WTC11 (cell line): ENCODE data around the gene MMRN1. TPM values are rescaled to one million over a fixed set of nuclear protein-coding genes. Genes with fewer than 3 reads are reported as not detected.

Experiments
- ATAC-seq: fragments of 200-7000 bp; cut with Tn5 transposase; 2 replicates; pipeline ENCODE4 v1.10.0; 2021; ENCODE audit warnings: mild to moderate bottlenecking, moderate library complexity
- CTCF ChIA-PET: fragments of 300-600 bp; sonication (Branson Sonifier 250); formaldehyde crosslinking; loops from one replicate; lab custom pipeline; 2021; ENCODE audit warnings: antibody characterized with exemption; lab: Charles Lee
- POLR2A ChIA-PET: fragments of 350-600 bp; sonication (Branson Sonifier 250); formaldehyde crosslinking; loops from one replicate; lab custom pipeline; 2021; ENCODE audit warnings: antibody characterized with exemption; lab: Charles Lee
- DNase-seq: peaks from one replicate; pipeline ENCODE4 v3.0.0; 2021; ENCODE audit warnings: low spot score
- H3K27ac Mint-ChIP-seq: 2 replicates; pipeline ENCODE4 v1.8.0; 2021; ENCODE audit warnings: mixed read lengths
- H3K27me3 Mint-ChIP-seq: 2 replicates; pipeline ENCODE4 v1.8.0; 2021; ENCODE audit warnings: low read depth, mild to moderate bottlenecking, moderate library complexity, mixed read lengths
- H3K36me3 Mint-ChIP-seq: 2 replicates; pipeline ENCODE4 v1.8.0; 2021; ENCODE audit warnings: mixed read lengths
- H3K4me1 Mint-ChIP-seq: 2 replicates; pipeline ENCODE4 v1.8.0; 2022; ENCODE audit warnings: mixed read lengths
- H3K4me3 Mint-ChIP-seq: 2 replicates; pipeline ENCODE4 v1.8.0; 2021; ENCODE audit warnings: mild to moderate bottlenecking, moderate library complexity, mixed read lengths
- H3K9me3 Mint-ChIP-seq: 2 replicates; pipeline ENCODE4 v1.8.0; 2021; ENCODE audit warnings: mixed read lengths
- ATF1 ChIP-seq: sonication (generic); formaldehyde crosslinking; IDR thresholded peaks from 2 replicates; pipeline ENCODE4 v1.8.1; 2023; ENCODE audit warnings: mild to moderate bottlenecking, moderate library complexity, missing genetic modification reagents
- ATF2 ChIP-seq: sonication (generic); formaldehyde crosslinking; IDR thresholded peaks from 2 replicates; pipeline ENCODE4 v1.8.1; 2022; ENCODE audit warnings: low read depth, missing genetic modification reagents, borderline replicate concordance
- ELF4 ChIP-seq: sonication (generic); formaldehyde crosslinking; IDR thresholded peaks from 2 replicates; pipeline ENCODE4 v1.8.1; 2022; ENCODE audit warnings: low read depth, mild to moderate bottlenecking, moderate library complexity, missing genetic modification reagents
- EMX1 ChIP-seq: fragments of 250-450 bp; sonication (Bioruptor Pico); IDR thresholded peaks from 2 replicates; pipeline ENCODE4 v1.8.0; 2021; ENCODE audit warnings: mild to moderate bottlenecking
- FOXP1 ChIP-seq: sonication (generic); formaldehyde crosslinking; IDR thresholded peaks from 2 replicates; pipeline ENCODE4 v1.8.0; 2022; ENCODE audit warnings: missing genetic modification reagents, mild to moderate bottlenecking, moderate library complexity, borderline replicate concordance
- HMGA2 ChIP-seq: fragments of 250-450 bp; sonication (Bioruptor Pico); IDR thresholded peaks from 2 replicates; pipeline ENCODE4 v1.4.0; 2021; ENCODE audit warnings: mild to moderate bottlenecking, moderate library complexity
- HMGXB4 ChIP-seq: sonication (generic); formaldehyde crosslinking; IDR thresholded peaks from 2 replicates; pipeline ENCODE4 v1.8.1; 2023; ENCODE audit warnings: mild to moderate bottlenecking, moderate library complexity, missing genetic modification reagents
- IRF1 ChIP-seq: sonication (generic); formaldehyde crosslinking; IDR thresholded peaks from 2 replicates; pipeline ENCODE4 v1.8.0; 2023; ENCODE audit warnings: missing genetic modification reagents
- MLX ChIP-seq: sonication (generic); formaldehyde crosslinking; IDR thresholded peaks from 2 replicates; pipeline ENCODE4 v1.8.1; 2023; ENCODE audit warnings: mild to moderate bottlenecking, missing genetic modification reagents, moderate library complexity
- NFE2L1 ChIP-seq: sonication (generic); formaldehyde crosslinking; IDR thresholded peaks from 2 replicates; pipeline ENCODE4 v1.8.1; 2023; ENCODE audit warnings: missing genetic modification reagents
- NR1H2 ChIP-seq: sonication (generic); formaldehyde crosslinking; IDR thresholded peaks from 2 replicates; pipeline ENCODE4 v1.9.0; 2021; ENCODE audit warnings: mild to moderate bottlenecking, moderate library complexity, missing genetic modification reagents
- NR3C1 ChIP-seq: sonication (generic); formaldehyde crosslinking; conservative IDR thresholded peaks from 2 replicates; pipeline ENCODE4 v1.8.1; 2023; ENCODE audit warnings: low read depth, mild to moderate bottlenecking, missing genetic modification reagents
- PREB ChIP-seq: sonication (generic); formaldehyde crosslinking; IDR thresholded peaks from 2 replicates; pipeline ENCODE4 v1.8.1; 2022; ENCODE audit warnings: mild to moderate bottlenecking, missing genetic modification reagents, moderate library complexity, borderline replicate concordance
- RELA ChIP-seq: sonication (generic); formaldehyde crosslinking; IDR thresholded peaks from 2 replicates; pipeline ENCODE4 v1.8.1; 2022; ENCODE audit warnings: missing genetic modification reagents, mild to moderate bottlenecking, borderline replicate concordance
- RORB ChIP-seq: fragments of 250-450 bp; sonication (Bioruptor Pico); IDR thresholded peaks from 2 replicates; pipeline ENCODE4 v1.9.0; 2021; ENCODE audit warnings: mild to moderate bottlenecking
- SOX15 ChIP-seq: fragments of 250-450 bp; sonication (Bioruptor Pico); IDR thresholded peaks from 2 replicates; pipeline ENCODE4 v1.9.0; 2021; ENCODE audit warnings: mild to moderate bottlenecking
- STAT6 ChIP-seq: sonication (generic); formaldehyde crosslinking; conservative IDR thresholded peaks from 2 replicates; pipeline ENCODE4 v1.8.1; 2023; ENCODE audit warnings: mild to moderate bottlenecking, low read depth, missing genetic modification reagents, moderate library complexity
- TEAD4 ChIP-seq: sonication (generic); formaldehyde crosslinking; IDR thresholded peaks from 2 replicates; pipeline ENCODE4 v1.8.0; 2022; ENCODE audit warnings: mild to moderate bottlenecking, missing genetic modification reagents
- ZBTB43 ChIP-seq: sonication (generic); formaldehyde crosslinking; IDR thresholded peaks from 2 replicates; pipeline ENCODE4 v1.8.1; 2023; ENCODE audit warnings: mild to moderate bottlenecking, missing genetic modification reagents
- ZNF423 ChIP-seq: fragments of 250-450 bp; sonication (Bioruptor Pico); IDR thresholded peaks from 2 replicates; pipeline ENCODE4 v2.1.2; 2022; ENCODE audit warnings: mild to moderate bottlenecking, moderate library complexity
- ZNF425 ChIP-seq: fragments of 250-450 bp; sonication (Bioruptor Pico); conservative IDR thresholded peaks from 2 replicates; pipeline ENCODE4 v1.9.0; 2021; ENCODE audit warnings: mild to moderate bottlenecking
- ZSCAN18 ChIP-seq: fragments of 250-450 bp; sonication (Bioruptor Pico); IDR thresholded peaks from 2 replicates; pipeline ENCODE4 v2.1.2; 2022; ENCODE audit warnings: mild to moderate bottlenecking, moderate library complexity
- total RNA-seq: library from RNA; stranded (reverse); gene quantifications from 3 replicates; pipeline ENCODE4 v1.2.3, GENCODE V29; 2021

Gene MMRN1
- total RNA-seq, 1 experiment from 2014 or later = not detected

- ChIA-PET POLR2A (no interaction called here), CTCF (no interaction called here)
- no peaks in the 10 kb centered on the region for H3K27me3 Mint-ChIP-seq
- H3K4me3 Mint-ChIP-seq = no peak overlapping the region
- peaks cover 12% of the 10 kb centered on the region; the same call in 1 of the 2 replicates for H3K9me3 Mint-ChIP-seq
- H3K27ac Mint-ChIP-seq = no peak overlapping the region
- ATAC-seq = no peak
- DNase-seq = no peak
- no peaks in the 10 kb centered on the region for H3K36me3 Mint-ChIP-seq
- no peaks in the 10 kb centered on the region for H3K4me1 Mint-ChIP-seq
- TF ChIP-seq IRF1 (CRISPR knock-in tag) (no peak), MLX (CRISPR knock-in tag) (no peak), HMGXB4 (CRISPR knock-in tag) (no peak), ZBTB43 (no peak), RORB (CRISPR knock-in tag) (no peak), ATF2 (CRISPR knock-in tag) (no peak), NR1H2 (CRISPR knock-in tag) (no peak), ZNF425 (CRISPR knock-in tag) (no peak), TEAD4 (CRISPR knock-in tag) (no peak)
Observed at GRCh38 chr4:89863533-89863932, 31.1 kb upstream of the MMRN1 start.

- H3K27me3 Mint-ChIP-seq = no peaks in the 10 kb centered on the region
- ATAC-seq (no peak), DNase-seq (no peak)
- ChIA-PET POLR2A (no interaction called here), CTCF (interaction anchor here (1.1 to 1.6 kb wide), 3 partner anchors 23 to 237 kb away, joined by 3 to 8 read pairs (median 5); no protein-coding TSS in a partner anchor)
- H3K4me1 Mint-ChIP-seq = no peaks in the 10 kb centered on the region
- no peak overlapping the region for H3K27ac Mint-ChIP-seq
- peaks cover 8% of the 10 kb centered on the region; the same call in 1 of the 2 replicates for H3K9me3 Mint-ChIP-seq
- no peak overlapping the region for H3K4me3 Mint-ChIP-seq
- no peaks in the 10 kb centered on the region for H3K36me3 Mint-ChIP-seq
- TF ChIP-seq RORB (CRISPR knock-in tag) (no peak), FOXP1 (no peak), ATF1 (CRISPR knock-in tag) (no peak), NFE2L1 (CRISPR knock-in tag) (no peak), PREB (CRISPR knock-in tag) (no peak), NR3C1 (CRISPR knock-in tag) (no peak), EMX1 (CRISPR knock-in tag) (no peak), STAT6 (no peak), ZNF423 (CRISPR knock-in tag) (no peak), RELA (no peak), ELF4 (CRISPR knock-in tag) (no peak), HMGA2 (CRISPR knock-in tag) (no peak), ZSCAN18 (CRISPR knock-in tag) (no peak), SOX15 (CRISPR knock-in tag) (no peak)
Observed at GRCh38 chr4:89868276-89868675, 26.4 kb upstream of the MMRN1 start.
